GM21526 (cell line): ENCODE results near the gene TP53TG3.
"Not testable (repeated sequence)": the region's sequence is repeated elsewhere in the genome, so short reads cannot be mapped to it uniquely, and the experiment has no call there.

Source experiments
- ATAC-seq: cut with Tn5 transposase; IDR thresholded peaks from one replicate; pipeline ENCODE4 v1.9.1; 2021; ENCODE audit warnings: moderate library complexity; ENCODE audit not compliant: unreplicated experiment, low FRiP score

The TP53TG3 gene

GRCh38 chr16:32676065-32676464 lies at the start of gene TP53TG3:
Gene TP53TG3 (minus strand): TSS chr16:32676165. CDS start chr16:32676097, 68 bp downstream.
- not testable (repeated sequence) for ATAC-seq

- not testable (repeated sequence) for ATAC-seq
These were observed 25.1 kb downstream of the TP53TG3 start for GRCh38 chr16:32650876-32651275.

- ATAC-seq: not testable (repeated sequence)
These were observed 28.4 kb downstream of the TP53TG3 start for GRCh38 chr16:32647562-32647961.

GRCh38 chr16:32646780-32647179 lies 29.2 kb downstream of the TP53TG3 start:
- not testable (repeated sequence) for ATAC-seq

- ATAC-seq: not testable (repeated sequence)
These were observed 29.8 kb downstream of the TP53TG3 start for GRCh38 chr16:32646177-32646576.

GRCh38 chr16:32645278-32645908 lies 30.6 kb downstream of the TP53TG3 start:
- ATAC-seq: not testable (repeated sequence)

GRCh38 chr16:32644715-32645114 lies 31.2 kb downstream of the TP53TG3 start:
- not testable (repeated sequence) for ATAC-seq

- not testable (repeated sequence) for ATAC-seq
These were observed 38.4 kb downstream of the TP53TG3 start for GRCh38 chr16:32637614-32638013.

- ATAC-seq: not testable (repeated sequence)
These were observed 43.9 kb downstream of the TP53TG3 start for GRCh38 chr16:32632096-32632495.
